Measurements from ENCODE around the gene PLEKHG4B. TPM values are rescaled to one million over a fixed set of nuclear protein-coding genes. Genes with fewer than 3 reads are reported as not detected.

The PLEKHG4B gene
- total RNA-seq, 1 experiment from 2014 or later = 0.02 TPM

GRCh38 chr5:157801-158200 is 65.8 kb downstream of the PLEKHG4B start:
- no TSS peak for BruUV-seq (replicated peaks)
- RAD21 ChIA-PET (ENCODE audit: low non-redundant PET in 1 of 2, low total read pairs in 2 of 2, uncharacterized antibody in 2 of 2, unreplicated experiment in 2 of 2) = no interaction called here
- CTCF ChIA-PET = no interaction called here
- Histone ChIP-seq H2AFZ (ENCODE audit: low read depth, low read length, poor library complexity, severe bottlenecking) (no peak overlapping the region), H3K27ac (ENCODE audit: low read depth, low read length) (no peak overlapping the region), H3K4me2 (ENCODE audit: low read length) (no peak overlapping the region), H3K9me3 (ENCODE audit: control insufficient read depth in 1 of 2, insufficient read depth in 1 of 2, low read depth in 1 of 2, low read length in 2 of 2) (no peaks in the 10 kb centered on the region), H3K36me3 (ENCODE audit: control insufficient read depth in 1 of 2, insufficient read depth in 2 of 2, low read length in 2 of 2) (no peaks in the 10 kb centered on the region), H3K4me3 (replicated peaks in 1 of 2; ENCODE audit: low read depth in 1 of 2, low read length in 2 of 2) (no peak overlapping the region), H3K27me3 (ENCODE audit: insufficient read depth, low read length) (no peaks in the 10 kb centered on the region), H3K79me2 (ENCODE audit: insufficient read depth, low read length) (no peaks in the 10 kb centered on the region), H3K9ac (ENCODE audit: low read length) (no peak overlapping the region), H3K9me2 (ENCODE audit: insufficient read depth) (no peaks in the 10 kb centered on the region), H4K20me1 (ENCODE audit: insufficient read depth) (no peaks in the 10 kb centered on the region), H3K4me1 (ENCODE audit: control insufficient read depth in 1 of 2, insufficient read depth in 2 of 2, low read length in 2 of 2) (no peaks in the 10 kb centered on the region)
- POLR2A ChIA-PET = no interaction called here
- TF ChIP-seq EGR1 (IDR thresholded peaks at IDR 0.05; ENCODE audit: low read depth) (no peak), FOSL1 (IDR thresholded peaks at IDR 0.05; ENCODE audit: low read depth) (no peak), EZH2 (IDR thresholded peaks at IDR 0.05) (no peak), EZH2phosphoT487 (IDR thresholded peaks at IDR 0.05; ENCODE audit: borderline replicate concordance) (no peak), JUND (IDR thresholded peaks at IDR 0.05) (no peak), ATF3 (IDR thresholded peaks at IDR 0.05) (no peak), ZBTB33 (IDR thresholded peaks at IDR 0.05; ENCODE audit: extremely low read depth, insufficient replicate concordance, low read length) (no peak), CEBPB (IDR thresholded peaks at IDR 0.05; ENCODE audit: low read depth) (no peak), CTCF (IDR thresholded peaks at IDR 0.05 in 2 of 3, conservative IDR thresholded peaks at IDR 0.05 in 1 of 3; ENCODE audit: borderline replicate concordance in 1 of 3, insufficient read depth in 1 of 3, low read depth in 2 of 3, low read length in 2 of 3) (no peak), ZFX (IDR thresholded peaks at IDR 0.05) (no peak)
- intact Hi-C loops (cut with micrococcal nuclease) = no loop called here
- ATAC-seq (no peak), DNase-seq (ENCODE audit: low read depth, low spot score) (no peak)

Measured in HCT116 (cell line).